ENCODE results near the gene DNAJC28.
"Not testable (repeated sequence)": the region's sequence is repeated elsewhere in the genome, so short reads cannot be mapped to it uniquely, and the experiment has no call there.

The DNAJC28 gene

DNA sequence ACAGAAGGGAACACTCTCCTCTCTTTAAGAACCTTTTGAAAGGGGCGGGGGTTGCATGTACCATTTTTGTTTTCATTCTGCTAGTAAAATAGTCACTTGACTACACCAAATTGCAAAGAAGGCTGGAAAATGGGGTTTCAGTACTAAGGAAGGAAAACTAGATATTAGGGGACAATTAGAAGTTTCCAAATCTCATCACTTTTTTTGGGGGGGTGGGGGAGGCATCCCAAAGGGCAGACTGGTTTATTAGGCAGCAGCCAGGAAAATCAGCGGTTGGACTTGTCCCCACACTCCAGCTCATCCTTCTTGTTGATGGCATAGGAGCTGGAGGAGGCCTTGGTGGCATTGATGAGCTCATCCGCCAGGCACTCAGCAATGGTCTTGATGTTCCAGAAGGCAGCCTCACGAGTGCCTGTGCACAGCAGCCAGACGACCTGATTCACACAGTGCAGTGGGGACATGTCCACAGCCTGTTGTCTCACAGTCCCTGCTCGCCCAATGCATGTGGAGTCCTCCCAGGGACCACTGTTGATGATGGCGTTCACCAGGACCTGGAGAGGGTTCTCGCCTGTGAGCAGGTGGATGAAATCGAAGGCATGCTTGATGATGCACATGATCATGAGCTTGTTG is 10.1 kb downstream of the DNAJC28 start:
- no peak for DNase-seq (ENCODE audit: low spot score)

GRCh38 chr21:33480481-33481103 is 10.9 kb downstream of the DNAJC28 start:
- no peak for DNase-seq (ENCODE audit: low spot score)

GRCh38 chr21:33479679-33480480 is 11.6 kb downstream of the DNAJC28 start, which contains the start of gene TMEM50B:
TSS of gene TMEM50B (minus strand) at chr21:33479974. CDS start at chr21:33468885, 11,089 bp downstream.
- DNase-seq (ENCODE audit: low spot score): peak; percentile 93

- no peak for DNase-seq (ENCODE audit: low spot score)
These were observed 12.4 kb downstream of the DNAJC28 start for GRCh38 chr21:33478935-33479678.

DNA sequence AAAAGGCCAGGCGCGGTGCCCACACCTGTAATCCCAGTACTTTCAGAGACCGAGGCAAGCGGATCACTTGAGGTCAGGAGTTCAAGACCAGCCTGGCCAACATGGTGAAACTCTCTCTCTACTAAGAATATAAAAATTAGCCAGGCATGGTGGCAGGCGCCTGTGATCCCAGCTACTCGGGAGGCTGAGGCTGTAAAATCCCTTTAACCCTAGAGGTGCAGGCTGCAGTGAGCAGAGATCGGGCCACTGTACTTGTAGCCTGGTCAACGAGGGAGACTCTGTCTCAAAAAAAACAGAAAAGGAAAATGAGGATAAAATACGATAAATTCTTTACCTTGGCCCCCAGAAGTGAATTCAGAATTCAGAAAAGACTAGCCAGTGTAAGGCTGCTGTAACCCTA is 13.3 kb downstream of the DNAJC28 start:
- DNase-seq (ENCODE audit: low spot score): no peak

- no peak for DNase-seq (ENCODE audit: low spot score)
These were observed 14.4 kb downstream of the DNAJC28 start for GRCh38 chr21:33477066-33477465.

DNA sequence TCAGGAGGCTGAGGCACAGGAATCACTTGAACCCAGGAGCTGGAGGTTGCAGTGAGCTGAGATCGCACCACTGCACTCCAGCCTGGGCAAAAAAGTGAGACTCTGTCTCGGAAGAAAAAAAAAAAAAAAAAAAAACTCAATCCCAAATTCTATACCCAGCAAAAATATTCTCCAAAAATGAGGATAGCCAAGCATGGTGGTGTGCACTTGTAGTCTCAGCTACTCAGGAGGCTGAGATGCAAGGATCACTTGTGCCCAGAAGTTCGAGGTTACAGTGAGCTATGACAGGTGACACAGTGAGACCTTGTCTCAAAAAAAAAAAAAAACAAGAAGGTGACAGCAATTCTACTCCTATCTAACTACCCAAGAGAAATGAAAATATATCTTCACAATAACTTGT is 18.2 kb downstream of the DNAJC28 start:
- no peak for DNase-seq (ENCODE audit: low spot score)

GRCh38 chr21:33470701-33471100 is 20.8 kb downstream of the DNAJC28 start:
- DNase-seq (ENCODE audit: low spot score): no peak

- not testable (repeated sequence) for DNase-seq (ENCODE audit: low spot score)
These were observed 22.3 kb downstream of the DNAJC28 start for GRCh38 chr21:33469183-33469582.

DNA sequence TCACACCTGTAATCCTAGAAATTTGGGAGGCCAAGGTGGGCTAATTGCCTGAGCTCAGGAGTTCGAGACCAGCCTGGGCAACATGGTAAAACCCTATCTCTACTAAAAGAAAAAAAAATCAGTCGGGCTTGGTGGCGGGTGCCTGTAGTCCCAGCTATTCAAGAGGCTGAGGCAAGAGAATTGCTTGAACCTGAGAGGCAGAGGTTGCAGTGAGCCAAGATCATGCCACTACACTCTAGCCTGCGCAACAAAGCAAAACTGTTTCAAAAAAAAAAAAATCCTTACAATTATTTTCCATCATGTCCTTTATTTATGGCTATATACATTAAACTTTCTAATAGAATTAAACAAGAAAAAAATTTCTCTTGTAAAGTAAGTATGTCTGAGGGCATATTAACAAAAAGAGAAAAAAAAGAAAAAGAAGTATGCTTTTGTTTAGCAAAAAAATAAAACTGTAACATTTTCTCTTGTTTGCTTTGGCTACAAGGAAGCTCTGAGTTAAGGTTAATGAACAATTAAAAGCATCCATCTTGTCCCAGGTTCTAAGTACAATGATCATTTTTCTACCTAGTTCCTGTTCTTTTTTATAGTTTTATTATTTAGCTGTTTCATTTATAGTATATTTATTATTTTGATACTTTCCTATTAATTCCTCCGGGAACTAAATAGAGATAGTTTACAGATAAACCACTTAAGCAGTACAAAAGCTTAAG is 29.8 kb downstream of the DNAJC28 start:
- DNase-seq (ENCODE audit: low spot score): no peak

- no peak for DNase-seq (ENCODE audit: low spot score)
These were observed 32.7 kb downstream of the DNAJC28 start for GRCh38 chr21:33458861-33459260.

GRCh38 chr21:33455686-33456446 is 35.6 kb downstream of the DNAJC28 start:
- no peak for DNase-seq (ENCODE audit: low spot score)

GRCh38 chr21:33452362-33452761 is 39.2 kb downstream of the DNAJC28 start:
- DNase-seq (ENCODE audit: low spot score): no peak

- no peak for DNase-seq (ENCODE audit: low spot score)
These were observed 39.9 kb downstream of the DNAJC28 start for GRCh38 chr21:33451634-33452071.

DNA sequence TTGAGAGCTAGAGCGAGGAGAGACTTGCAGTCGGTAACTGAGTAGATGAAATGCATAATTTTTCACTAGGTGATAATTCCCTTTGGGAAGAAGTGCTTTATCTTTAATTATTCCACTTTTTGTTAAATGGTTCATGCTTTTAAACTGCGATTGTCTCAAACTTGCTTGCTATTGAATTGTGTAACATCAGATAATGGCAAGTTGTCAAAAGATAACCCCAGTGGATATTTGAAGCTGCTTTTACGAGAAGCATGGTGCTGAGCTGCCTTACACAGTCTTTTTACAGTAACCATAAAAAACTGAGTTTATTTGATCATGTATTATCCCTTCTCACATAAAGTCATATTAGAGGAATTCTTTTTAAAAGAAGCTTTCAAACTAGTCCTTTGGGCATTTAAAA is 41.9 kb downstream of the DNAJC28 start:
- DNase-seq (ENCODE audit: low spot score): no peak

DNA sequence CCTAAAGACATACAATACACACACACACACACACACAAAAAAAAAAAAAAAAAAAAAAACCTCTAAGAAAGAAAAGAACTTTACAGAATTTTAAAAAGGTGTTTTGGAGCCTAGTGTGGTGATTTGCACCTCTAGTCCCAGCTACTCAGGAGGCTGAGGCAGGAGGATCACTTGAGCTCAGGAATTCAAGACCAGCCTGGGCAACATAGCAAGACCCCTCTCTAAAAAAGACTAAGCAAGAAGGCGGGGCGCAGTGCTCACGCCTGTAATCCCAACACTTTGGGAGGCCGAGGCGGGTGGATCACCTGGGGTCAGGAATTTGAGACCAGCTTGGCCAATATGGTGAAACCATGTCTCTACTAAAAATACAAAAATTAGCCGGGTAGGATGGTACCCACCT is 44.9 kb downstream of the DNAJC28 start:
- DNase-seq (ENCODE audit: low spot score): not testable (repeated sequence)

DNA sequence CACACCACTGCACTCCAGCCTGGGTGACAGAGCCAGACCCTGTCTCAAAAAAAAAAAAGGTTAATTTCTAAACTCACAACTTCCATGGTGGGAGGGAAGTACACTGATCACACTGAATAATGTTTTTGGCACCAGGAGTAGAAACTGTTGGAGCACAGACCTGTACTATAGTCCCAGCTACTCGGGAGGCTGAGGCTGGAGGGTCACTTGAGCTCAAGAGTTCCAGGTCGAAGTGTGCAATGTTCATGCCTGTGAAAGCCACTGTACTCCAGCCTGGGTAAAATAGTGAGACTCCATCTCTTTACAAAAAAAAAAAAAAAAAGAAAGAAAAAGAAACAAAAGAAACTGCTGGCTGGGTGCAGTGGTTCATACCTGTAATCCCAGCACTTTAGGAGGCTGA is 47.0 kb downstream of the DNAJC28 start:
- no peak for DNase-seq (ENCODE audit: low spot score)

DNA sequence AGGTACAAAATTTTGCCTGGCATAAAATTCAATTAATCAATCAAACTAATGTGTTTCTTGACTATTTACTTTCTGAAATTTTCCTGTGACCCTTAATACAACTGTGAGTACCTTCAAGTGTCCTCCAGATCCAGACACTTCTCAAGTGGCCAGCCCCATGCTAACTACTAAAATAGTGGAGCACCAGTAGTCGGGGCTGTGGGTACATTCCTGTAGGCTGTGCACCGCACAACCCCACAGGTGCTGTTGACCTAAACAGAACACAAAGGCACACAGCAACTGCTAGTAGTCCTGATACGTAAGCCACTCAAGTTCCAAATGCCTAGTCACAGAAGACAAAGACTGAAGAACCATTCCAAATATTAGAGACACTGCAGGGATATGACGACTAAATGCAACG is 48.3 kb downstream of the DNAJC28 start:
- DNase-seq (ENCODE audit: low spot score): no peak

GRCh38 chr21:33441489-33442477 is 49.7 kb downstream of the DNAJC28 start:
- no peak for DNase-seq (ENCODE audit: low spot score)

All from pons (tissue), 1 donor.